ENCODE data around the gene TRERF1.

DNA sequence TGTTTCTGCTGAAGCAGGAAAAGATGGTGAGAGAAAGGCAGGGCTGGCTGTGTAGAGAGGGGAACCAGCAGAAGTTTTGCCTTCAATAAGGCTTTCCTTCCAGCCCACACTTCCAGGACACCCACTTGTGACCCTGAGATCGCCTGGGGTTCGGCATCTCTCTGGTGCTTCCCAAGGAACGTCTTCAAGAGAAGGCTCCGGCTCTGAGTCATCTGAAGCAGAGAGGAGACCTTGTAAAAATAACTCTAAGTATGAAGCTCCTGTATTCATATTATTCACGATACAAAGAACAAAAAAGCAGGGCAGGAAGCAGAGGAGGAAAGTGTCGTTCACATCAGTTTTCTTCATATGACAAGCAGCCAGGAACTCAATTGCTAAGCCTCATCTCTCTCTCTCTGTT lies 138.7 kb downstream of the TRERF1 start:
- no peak for TF ChIP-seq POLR2A (IDR thresholded peaks at IDR 0.05)
- TF ChIP-seq, protein P1, sequence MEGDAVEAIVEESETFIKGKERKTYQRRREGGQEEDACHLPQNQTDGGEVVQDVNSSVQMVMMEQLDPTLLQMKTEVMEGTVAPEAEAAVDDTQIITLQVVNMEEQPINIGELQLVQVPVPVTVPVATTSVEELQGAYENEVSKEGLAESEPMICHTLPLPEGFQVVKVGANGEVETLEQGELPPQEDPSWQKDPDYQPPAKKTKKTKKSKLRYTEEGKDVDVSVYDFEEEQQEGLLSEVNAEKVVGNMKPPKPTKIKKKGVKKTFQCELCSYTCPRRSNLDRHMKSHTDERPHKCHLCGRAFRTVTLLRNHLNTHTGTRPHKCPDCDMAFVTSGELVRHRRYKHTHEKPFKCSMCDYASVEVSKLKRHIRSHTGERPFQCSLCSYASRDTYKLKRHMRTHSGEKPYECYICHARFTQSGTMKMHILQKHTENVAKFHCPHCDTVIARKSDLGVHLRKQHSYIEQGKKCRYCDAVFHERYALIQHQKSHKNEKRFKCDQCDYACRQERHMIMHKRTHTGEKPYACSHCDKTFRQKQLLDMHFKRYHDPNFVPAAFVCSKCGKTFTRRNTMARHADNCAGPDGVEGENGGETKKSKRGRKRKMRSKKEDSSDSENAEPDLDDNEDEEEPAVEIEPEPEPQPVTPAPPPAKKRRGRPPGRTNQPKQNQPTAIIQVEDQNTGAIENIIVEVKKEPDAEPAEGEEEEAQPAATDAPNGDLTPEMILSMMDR (IDR thresholded peaks at IDR 0.05 in 4 of 5, conservative IDR thresholded peaks at IDR 0.05 in 1 of 5), result no peak

Measured in gastrocnemius medialis (tissue), 4 donors.